GM21367 (cell line): ENCODE measurements around the gene CTDNEP1.

Experiments
- ATAC-seq: cut with Tn5 transposase; IDR thresholded peaks from one replicate; pipeline ENCODE4 v1.9.1; 2021; ENCODE audit not compliant: unreplicated experiment

CTDNEP1 gene

GRCh38 chr17:7232114-7232513, 19.4 kb downstream of the CTDNEP1 start:
- ATAC-seq, result no peak

GRCh38 chr17:7229504-7229903, 22.0 kb downstream of the CTDNEP1 start:
- no peak for ATAC-seq

GRCh38 chr17:7228920-7229319, 22.6 kb downstream of the CTDNEP1 start:
- no peak for ATAC-seq

- no peak for ATAC-seq
Observed at GRCh38 chr17:7226721-7227710, 24.5 kb downstream of the CTDNEP1 start.

GRCh38 chr17:7225711-7226331, 25.7 kb downstream of the CTDNEP1 start:
- no peak for ATAC-seq

- no peak for ATAC-seq
Observed at GRCh38 chr17:7224661-7225111, 26.8 kb downstream of the CTDNEP1 start.

- no peak for ATAC-seq
Observed at GRCh38 chr17:7224110-7224509, 27.4 kb downstream of the CTDNEP1 start.

- ATAC-seq, result no peak
Observed at GRCh38 chr17:7223375-7223774, 28.2 kb downstream of the CTDNEP1 start.

GRCh38 chr17:7222972-7223292, 28.6 kb downstream of the CTDNEP1 start:
- no peak for ATAC-seq

- no peak for ATAC-seq
Observed at GRCh38 chr17:7222093-7222971, 29.2 kb downstream of the CTDNEP1 start.

GRCh38 chr17:7221278-7222092, 30.0 kb downstream of the CTDNEP1 start:
- ATAC-seq, result no peak

GRCh38 chr17:7220593-7221277, 30.8 kb downstream of the CTDNEP1 start:
- ATAC-seq, result no peak

GRCh38 chr17:7219812-7220592, 31.5 kb downstream of the CTDNEP1 start, which contains the start of the genes ACADVL and DLG4:
ACADVL (plus strand) TSS chr17:7219938; CDS start chr17:7219985, 47 bp downstream.
DLG4 (minus strand) TSS chr17:7219836.
- ATAC-seq, result no peak

- no peak for ATAC-seq
Observed at GRCh38 chr17:7219229-7219811, 32.2 kb downstream of the CTDNEP1 start.

- no peak for ATAC-seq
Observed at GRCh38 chr17:7218758-7219157, 32.8 kb downstream of the CTDNEP1 start.

- no peak for ATAC-seq
Observed at GRCh38 chr17:7218166-7218565, 33.4 kb downstream of the CTDNEP1 start.

- no peak for ATAC-seq
Observed at GRCh38 chr17:7217113-7217987, 34.2 kb downstream of the CTDNEP1 start.
